ENCODE results near the gene CLIP4. TPM values are rescaled to one million over a fixed set of nuclear protein-coding genes. Genes with fewer than 3 reads are reported as not detected.

The CLIP4 gene
- total RNA-seq, 2 experiments from 2014 or later, result 20.1 to 21.9 TPM

DNA sequence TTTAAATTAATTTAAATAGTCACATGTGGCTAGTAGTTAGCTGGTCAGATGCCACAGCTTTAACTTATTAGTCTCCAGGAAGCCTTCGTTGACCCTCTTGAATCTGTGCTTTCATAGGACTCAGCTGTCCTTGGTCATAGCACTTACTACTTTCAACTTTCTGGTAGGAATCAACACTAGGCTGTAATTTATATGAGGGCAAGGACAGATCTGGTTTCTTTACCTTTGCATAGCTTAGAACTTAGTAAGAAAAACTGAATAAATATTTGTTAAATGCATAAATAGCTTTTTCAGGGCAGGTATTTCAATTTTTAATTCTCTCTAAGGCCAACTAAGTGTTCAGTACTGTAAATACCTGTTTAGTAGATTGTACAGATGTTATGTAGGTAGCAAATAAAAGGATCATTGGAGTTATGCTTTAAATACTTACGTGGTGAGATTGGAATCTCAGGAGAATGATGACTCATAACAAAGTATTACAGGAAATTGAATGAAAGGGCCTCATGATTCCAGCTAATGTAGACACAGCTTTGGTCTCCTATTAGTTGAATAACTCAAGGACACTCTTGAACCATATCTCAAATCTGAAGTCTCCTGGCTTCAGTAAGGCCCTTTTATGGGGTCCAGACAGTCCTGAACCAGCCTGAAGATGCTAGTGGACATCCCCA lies 2.6 kb downstream of the CLIP4 start:
- ATAC-seq, result no peak
- Mint-ChIP-seq H3K27ac (no peak overlapping the region), H3K4me3 (peak overlapping the region; percentile 80), H3K36me3 (ENCODE audit: low read depth) (peaks cover 35% of the 10 kb centered on the region), H3K9me3 (ENCODE audit: insufficient read depth) (no peaks in the 10 kb centered on the region), H3K27me3 (ENCODE audit: low read depth) (peaks cover 13% of the 10 kb centered on the region), H3K4me1 (ENCODE audit: low read depth) (peaks cover 42% of the 10 kb centered on the region)
- POLR2A ChIA-PET, result interaction anchor here (1.1 to 2.9 kb wide), 4 partner anchors 12 to 223 kb away, joined by 3 to 10 read pairs (median 6); partner anchors contain the start of gene WDR43
- no peak for DNase-seq
- CTCF ChIA-PET, result interaction anchor here (0.6 to 5.2 kb wide), 4 partner anchors 12 to 297 kb away, joined by 5 to 35 read pairs (median 6); no protein-coding TSS in a partner anchor

DNA sequence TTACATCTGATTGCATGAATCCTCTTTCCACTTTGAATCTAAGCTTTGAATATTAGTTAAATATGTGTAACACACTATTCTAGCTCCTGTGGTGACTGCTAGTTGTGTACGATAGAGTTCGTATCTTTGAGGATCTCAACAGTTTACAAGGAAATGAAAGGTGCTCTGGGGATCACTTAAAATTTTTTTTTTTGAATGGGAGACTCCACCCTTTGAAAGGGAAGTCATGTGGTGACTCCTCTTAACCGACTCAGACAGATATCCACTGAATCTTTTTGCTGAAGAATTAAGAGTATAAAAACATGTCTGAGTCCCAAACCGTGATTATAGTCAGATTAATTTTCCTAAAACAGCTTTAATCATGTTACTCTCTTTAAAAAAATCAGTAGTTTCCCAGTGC lies 4.0 kb downstream of the CLIP4 start:
- Mint-ChIP-seq H3K27ac (peak overlapping the region; percentile 26), H3K9me3 (ENCODE audit: insufficient read depth) (peaks cover 3% of the 10 kb centered on the region), H3K4me1 (ENCODE audit: low read depth) (peaks cover 47% of the 10 kb centered on the region), H3K4me3 (peak overlapping the region; percentile 22), H3K27me3 (ENCODE audit: low read depth) (peaks cover 3% of the 10 kb centered on the region), H3K36me3 (ENCODE audit: low read depth) (peaks cover 48% of the 10 kb centered on the region)
- ATAC-seq, result no peak
- POLR2A ChIA-PET, result interaction anchor here (0.5 kb wide), 1 partner anchor 1107 kb away, joined by 3 read pairs; no protein-coding TSS in a partner anchor
- no peak for DNase-seq
- CTCF ChIA-PET, result interaction anchor here (1.2 to 5.2 kb wide), 2 partner anchors 10 to 107 kb away, joined by 4 to 35 read pairs; no protein-coding TSS in a partner anchor

DNA sequence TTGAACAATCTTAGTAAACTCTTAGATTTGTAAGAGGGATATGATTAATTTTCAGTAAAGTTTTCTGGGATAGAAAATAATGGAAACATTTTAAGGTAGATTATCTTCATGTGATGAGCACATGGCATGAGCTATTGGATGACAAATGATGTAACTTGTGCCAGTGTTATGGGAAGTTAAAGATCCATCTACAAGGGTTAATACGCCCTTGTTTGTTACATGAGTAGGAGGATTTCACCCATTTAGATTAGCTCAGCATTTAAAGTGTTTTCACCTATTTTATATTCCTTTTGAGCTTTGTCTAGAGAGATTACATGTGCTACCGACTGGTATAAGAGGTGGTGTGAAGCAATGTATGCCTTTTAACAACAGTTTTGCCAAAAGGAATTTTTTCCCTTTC lies 5.6 kb downstream of the CLIP4 start:
- CTCF ChIA-PET, result interaction anchor here (1.4 to 5.2 kb wide), 3 partner anchors 9 to 162 kb away, joined by 4 to 35 read pairs (median 5); no protein-coding TSS in a partner anchor

DNA sequence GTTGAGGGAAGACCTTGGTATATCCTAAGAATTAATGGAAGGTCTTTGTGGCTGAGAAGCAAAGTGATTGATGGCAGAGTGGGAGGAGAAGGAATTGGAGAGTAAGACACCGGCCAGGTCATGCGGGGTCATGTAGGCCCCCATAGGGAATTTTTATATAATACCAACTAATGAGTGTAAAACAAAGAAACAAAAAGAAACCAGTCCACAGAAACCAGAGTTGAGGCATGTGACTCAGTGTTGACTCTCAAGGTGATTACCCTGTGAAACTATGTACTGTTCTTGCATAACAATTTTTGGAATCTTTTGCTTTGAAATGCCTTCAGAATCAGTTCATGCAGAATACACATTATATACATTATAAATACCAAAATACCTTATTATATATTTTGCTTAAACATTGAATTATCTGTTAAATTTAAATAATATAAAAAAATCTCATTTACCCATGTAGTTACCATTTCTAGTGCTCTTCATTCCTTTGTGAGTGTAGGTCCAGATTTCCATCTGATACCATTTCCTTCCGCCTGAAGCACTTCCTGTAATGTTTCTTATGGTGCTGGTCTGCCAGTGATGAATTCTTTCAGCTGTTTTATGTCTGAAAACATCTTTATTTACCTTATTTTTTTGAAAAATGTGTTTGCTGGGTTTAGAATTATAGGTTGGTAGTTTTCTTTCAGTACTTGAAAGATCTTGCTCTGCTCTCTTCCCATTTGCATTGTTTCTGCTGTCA lies 8.6 kb downstream of the CLIP4 start:
- ATAC-seq (no peak), DNase-seq (no peak)
- ChIA-PET CTCF (no interaction called here), POLR2A (no interaction called here)
- Mint-ChIP-seq H3K4me3 (no peak overlapping the region), H3K27ac (no peak overlapping the region), H3K27me3 (ENCODE audit: low read depth) (no peaks in the 10 kb centered on the region), H3K4me1 (ENCODE audit: low read depth) (peaks cover 17% of the 10 kb centered on the region), H3K36me3 (ENCODE audit: low read depth) (peaks cover 67% of the 10 kb centered on the region), H3K9me3 (ENCODE audit: insufficient read depth) (peaks cover 3% of the 10 kb centered on the region)

More for the DNA sequence above, 5.6 kb downstream of the CLIP4 start:
- Mint-ChIP-seq H3K27me3 (ENCODE audit: low read depth) (no peaks in the 10 kb centered on the region), H3K4me1 (ENCODE audit: low read depth) (peaks cover 40% of the 10 kb centered on the region), H3K9me3 (ENCODE audit: insufficient read depth) (peaks cover 3% of the 10 kb centered on the region), H3K4me3 (no peak overlapping the region), H3K36me3 (ENCODE audit: low read depth) (peaks cover 59% of the 10 kb centered on the region), H3K27ac (no peak overlapping the region)
- no peak for ATAC-seq
- POLR2A ChIA-PET, result no interaction called here
- DNase-seq, result no peak

DNA sequence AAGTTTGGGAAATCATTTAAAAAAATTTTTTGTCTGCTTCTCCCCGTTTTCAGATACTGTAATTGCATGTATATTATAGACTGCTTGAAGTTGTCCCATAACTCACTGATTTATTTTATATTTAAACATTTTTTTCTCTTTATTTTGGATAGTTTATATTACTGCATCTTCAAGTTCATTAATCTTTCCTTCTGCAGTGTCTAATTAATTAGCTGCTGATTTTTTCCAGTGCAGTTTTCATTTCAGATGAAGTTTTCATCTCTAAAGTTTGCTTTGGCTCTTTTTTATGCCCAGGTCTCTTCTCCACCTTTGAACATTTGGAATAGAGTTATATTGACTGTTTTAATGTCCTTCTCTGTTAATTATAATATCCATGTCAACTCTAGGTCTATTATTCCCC lies 9.3 kb downstream of the CLIP4 start:
- Mint-ChIP-seq H3K36me3 (ENCODE audit: low read depth) (peaks cover 67% of the 10 kb centered on the region), H3K4me1 (ENCODE audit: low read depth) (peaks cover 10% of the 10 kb centered on the region), H3K4me3 (no peak overlapping the region), H3K27me3 (ENCODE audit: low read depth) (no peaks in the 10 kb centered on the region), H3K9me3 (ENCODE audit: insufficient read depth) (peaks cover 3% of the 10 kb centered on the region), H3K27ac (no peak overlapping the region)
- ChIA-PET CTCF (no interaction called here), POLR2A (interaction anchor here (0.6 kb wide), 1 partner anchor 9 kb away, joined by 3 read pairs; no protein-coding TSS in a partner anchor)
- DNase-seq (no peak), ATAC-seq (no peak)

DNA sequence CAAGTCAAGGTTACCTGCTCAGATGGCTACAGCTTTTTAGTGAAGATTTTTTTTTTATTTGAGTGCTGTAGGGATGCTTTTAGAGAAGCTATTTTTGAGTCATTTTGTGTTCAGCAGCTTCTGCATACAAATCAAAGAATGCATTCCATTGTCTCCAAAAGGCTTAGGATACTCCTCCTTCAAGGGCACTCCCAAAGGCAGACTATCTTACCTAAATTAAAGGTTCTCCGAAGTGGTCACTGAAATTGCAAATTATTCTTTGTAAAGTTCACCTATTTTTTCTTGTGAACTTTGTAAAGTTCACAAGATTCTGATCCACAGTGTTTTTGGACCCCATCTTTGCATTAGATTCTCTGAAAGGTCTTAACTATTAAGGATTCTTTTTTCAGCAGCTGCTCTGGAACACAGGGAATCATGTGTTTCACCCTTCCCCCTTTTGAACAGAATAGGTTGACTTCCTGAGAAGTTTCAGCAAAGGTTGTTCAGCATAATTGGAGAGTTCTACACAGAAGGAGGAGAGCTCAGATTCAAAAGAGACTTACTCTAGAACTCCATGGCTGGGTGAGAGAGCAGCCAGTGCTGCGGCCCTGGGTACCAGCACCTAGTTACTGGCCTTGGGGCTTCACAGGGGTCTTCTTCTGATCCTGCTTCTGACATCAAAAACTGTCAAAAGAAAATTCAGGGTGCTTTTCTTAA lies 14.5 kb downstream of the CLIP4 start:
- H3K4me1 Mint-ChIP-seq (ENCODE audit: low read depth), result peaks cover 13% of the 10 kb centered on the region
- H3K9me3 Mint-ChIP-seq (ENCODE audit: insufficient read depth), result no peaks in the 10 kb centered on the region
- peak overlapping the region; percentile 8 for H3K27ac Mint-ChIP-seq
- DNase-seq (no peak), ATAC-seq (no peak)
- H3K27me3 Mint-ChIP-seq (ENCODE audit: low read depth), result no peaks in the 10 kb centered on the region
- H3K36me3 Mint-ChIP-seq (ENCODE audit: low read depth), result peaks cover 51% of the 10 kb centered on the region
- POLR2A ChIA-PET, result interaction anchor here (0.6 to 2.2 kb wide), 3 partner anchors 13 to 115 kb away, joined by 3 to 9 read pairs (median 4); no protein-coding TSS in a partner anchor
- no peak overlapping the region for H3K4me3 Mint-ChIP-seq
- CTCF ChIA-PET, result interaction anchor here (1.0 to 3.3 kb wide), 9 partner anchors 12 to 173 kb away, joined by 3 to 35 read pairs (median 4); no protein-coding TSS in a partner anchor

DNA sequence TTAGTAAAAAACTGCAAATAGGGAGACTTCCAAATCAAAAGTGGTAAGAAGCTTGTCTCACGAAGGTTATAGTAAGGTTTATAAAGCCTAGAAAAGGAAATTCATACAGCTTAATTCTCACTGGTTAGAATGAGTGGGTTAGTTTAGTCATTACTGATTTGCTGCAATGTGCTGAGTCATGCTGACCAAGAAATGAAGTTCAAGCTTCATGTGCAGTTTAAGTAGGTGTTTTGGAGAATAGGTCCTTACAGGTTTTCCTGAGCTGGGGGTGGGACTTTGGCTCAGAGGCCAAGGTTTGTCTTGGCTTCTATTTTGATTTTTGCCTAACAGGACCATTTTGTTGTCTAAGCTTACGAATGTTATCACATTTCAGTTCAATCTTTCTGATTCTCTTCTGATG lies 15.1 kb downstream of the CLIP4 start:
- DNase-seq, result no peak
- no peaks in the 10 kb centered on the region for H3K9me3 Mint-ChIP-seq (ENCODE audit: insufficient read depth)
- ChIA-PET CTCF (interaction anchor here (0.8 to 3.3 kb wide), 10 partner anchors 11 to 174 kb away, joined by 3 to 35 read pairs (median 4); no protein-coding TSS in a partner anchor), POLR2A (interaction anchor here (1.3 to 2.2 kb wide), 2 partner anchors 14 to 115 kb away, joined by 4 to 9 read pairs; no protein-coding TSS in a partner anchor)
- no peak overlapping the region for H3K4me3 Mint-ChIP-seq
- peaks cover 13% of the 10 kb centered on the region for H3K4me1 Mint-ChIP-seq (ENCODE audit: low read depth)
- ATAC-seq, result peak; percentile 49
- no peaks in the 10 kb centered on the region for H3K27me3 Mint-ChIP-seq (ENCODE audit: low read depth)
- H3K27ac Mint-ChIP-seq, result peak overlapping the region; percentile 3
- H3K36me3 Mint-ChIP-seq (ENCODE audit: low read depth), result peaks cover 46% of the 10 kb centered on the region

DNA sequence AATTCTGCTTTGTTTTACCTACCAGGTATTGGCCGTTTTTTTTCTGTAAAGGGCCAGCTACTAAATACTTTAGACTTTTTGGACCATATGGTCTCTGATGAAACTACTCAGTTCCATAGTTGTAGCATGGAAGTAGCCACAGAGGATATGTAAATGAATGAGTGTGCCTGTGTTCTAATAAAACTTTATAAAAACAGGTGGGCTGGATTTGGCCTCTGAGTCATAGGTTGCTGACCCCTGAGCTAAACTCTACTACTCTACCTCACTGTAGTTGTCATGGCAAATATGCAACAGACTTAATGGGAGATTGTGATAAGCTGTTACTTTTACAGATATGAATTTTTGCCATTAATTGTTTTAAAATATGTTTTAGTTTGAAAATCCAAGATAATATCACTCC lies 19.7 kb downstream of the CLIP4 start:
- ATAC-seq, result no peak
- no peaks in the 10 kb centered on the region for H3K27me3 Mint-ChIP-seq (ENCODE audit: low read depth)
- H3K27ac Mint-ChIP-seq, result no peak overlapping the region
- peaks cover 22% of the 10 kb centered on the region for H3K9me3 Mint-ChIP-seq (ENCODE audit: insufficient read depth)
- H3K36me3 Mint-ChIP-seq (ENCODE audit: low read depth), result peaks cover 59% of the 10 kb centered on the region
- DNase-seq, result no peak
- H3K4me3 Mint-ChIP-seq, result no peak overlapping the region
- ChIA-PET CTCF (no interaction called here), POLR2A (interaction anchor here (0.7 kb wide), 1 partner anchor 574 kb away, joined by 3 read pairs; no protein-coding TSS in a partner anchor)
- peaks cover 20% of the 10 kb centered on the region for H3K4me1 Mint-ChIP-seq (ENCODE audit: low read depth)

DNA sequence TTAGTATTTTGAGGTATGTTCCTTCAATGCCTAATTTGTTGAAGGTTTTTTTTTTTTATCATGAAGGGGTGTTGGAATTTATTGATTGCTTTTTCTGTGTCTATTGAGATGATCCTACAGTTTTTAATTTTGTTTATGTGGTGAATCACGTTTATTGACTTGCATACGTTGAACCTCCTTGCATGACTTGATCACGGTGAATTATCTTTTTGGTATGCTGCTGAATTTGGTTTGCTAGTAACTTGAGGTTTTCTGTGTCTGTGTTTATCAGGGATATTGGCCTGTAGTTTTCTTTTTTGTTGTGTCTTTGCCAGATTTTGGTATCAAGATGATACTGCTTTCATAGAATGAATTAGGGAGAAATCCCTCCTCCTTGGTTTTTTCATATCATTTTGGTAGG lies 23.9 kb downstream of the CLIP4 start:
- CTCF ChIA-PET, result no interaction called here
- Mint-ChIP-seq H3K27me3 (ENCODE audit: low read depth) (no peaks in the 10 kb centered on the region), H3K4me1 (ENCODE audit: low read depth) (peaks cover 19% of the 10 kb centered on the region), H3K36me3 (ENCODE audit: low read depth) (peaks cover 58% of the 10 kb centered on the region), H3K27ac (peak overlapping the region; percentile 13), H3K9me3 (ENCODE audit: insufficient read depth) (peaks cover 22% of the 10 kb centered on the region), H3K4me3 (no peak overlapping the region)
- DNase-seq (no peak), ATAC-seq (no peak)
- POLR2A ChIA-PET, result no interaction called here

DNA sequence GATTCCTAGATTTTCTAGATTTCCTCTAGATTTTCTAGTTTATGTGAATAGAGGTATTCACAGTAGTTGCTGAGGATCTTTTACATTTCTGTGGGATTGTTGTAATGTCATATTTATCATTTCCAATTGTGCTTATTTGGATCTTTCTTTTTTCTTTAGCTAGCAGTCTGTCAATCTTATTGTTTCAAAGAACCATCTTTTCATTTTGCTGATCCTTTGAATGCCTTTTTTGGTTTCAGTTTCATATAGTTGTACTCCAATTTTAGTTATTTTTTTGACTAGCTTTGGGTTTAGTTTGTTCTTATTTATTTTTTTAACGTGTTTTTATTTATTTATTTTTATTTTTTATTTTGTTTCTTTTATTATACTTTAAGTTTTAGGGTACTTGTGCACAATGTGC lies 24.5 kb downstream of the CLIP4 start:
- POLR2A ChIA-PET, result no interaction called here
- Mint-ChIP-seq H3K4me1 (ENCODE audit: low read depth) (peaks cover 19% of the 10 kb centered on the region), H3K27ac (peak overlapping the region; percentile 44), H3K36me3 (ENCODE audit: low read depth) (peaks cover 58% of the 10 kb centered on the region), H3K9me3 (ENCODE audit: insufficient read depth) (peaks cover 22% of the 10 kb centered on the region), H3K4me3 (no peak overlapping the region), H3K27me3 (ENCODE audit: low read depth) (no peaks in the 10 kb centered on the region)
- ATAC-seq (no peak), DNase-seq (no peak)
- CTCF ChIA-PET, result no interaction called here

DNA sequence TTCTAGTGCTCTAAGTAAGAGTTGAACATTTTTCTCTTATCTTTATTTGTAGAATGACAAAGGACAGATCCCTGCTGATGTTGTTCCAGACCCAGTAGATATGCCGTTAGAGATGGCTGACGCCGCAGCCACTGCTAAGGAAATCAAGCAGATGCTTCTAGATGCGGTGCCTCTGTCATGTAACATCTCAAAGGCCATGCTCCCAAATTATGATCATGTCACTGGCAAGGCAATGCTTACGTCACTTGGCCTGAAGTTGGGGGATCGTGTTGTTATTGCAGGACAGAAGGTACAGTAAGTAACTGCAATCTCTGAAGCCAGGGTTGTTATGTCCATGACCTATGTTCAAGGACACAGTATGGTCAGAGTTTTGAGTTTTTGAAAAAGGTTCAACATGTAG lies 28.4 kb downstream of the CLIP4 start:
- ChIA-PET CTCF (no interaction called here), POLR2A (no interaction called here)
- peaks cover 13% of the 10 kb centered on the region for H3K9me3 Mint-ChIP-seq (ENCODE audit: insufficient read depth)
- H3K4me1 Mint-ChIP-seq (ENCODE audit: low read depth), result peaks cover 19% of the 10 kb centered on the region
- H3K4me3 Mint-ChIP-seq, result no peak overlapping the region
- H3K27me3 Mint-ChIP-seq (ENCODE audit: low read depth), result no peaks in the 10 kb centered on the region
- ATAC-seq, result no peak
- no peak overlapping the region for H3K27ac Mint-ChIP-seq
- peaks cover 46% of the 10 kb centered on the region for H3K36me3 Mint-ChIP-seq (ENCODE audit: low read depth)
- no peak for DNase-seq

Measured in activated CD8-positive, alpha-beta T cell treated with anti-CD3 and anti-CD28 coated beads, Interleukin-2, amount 10 ng/mL, durations not matched to agents 7 days and 5 days (primary cell).